ENCODE measurements around the gene LRRC72.
"Not testable (repeated sequence)": the region's sequence is repeated elsewhere in the genome, so short reads cannot be mapped to it uniquely, and the experiment has no call there.

Gene LRRC72

DNA sequence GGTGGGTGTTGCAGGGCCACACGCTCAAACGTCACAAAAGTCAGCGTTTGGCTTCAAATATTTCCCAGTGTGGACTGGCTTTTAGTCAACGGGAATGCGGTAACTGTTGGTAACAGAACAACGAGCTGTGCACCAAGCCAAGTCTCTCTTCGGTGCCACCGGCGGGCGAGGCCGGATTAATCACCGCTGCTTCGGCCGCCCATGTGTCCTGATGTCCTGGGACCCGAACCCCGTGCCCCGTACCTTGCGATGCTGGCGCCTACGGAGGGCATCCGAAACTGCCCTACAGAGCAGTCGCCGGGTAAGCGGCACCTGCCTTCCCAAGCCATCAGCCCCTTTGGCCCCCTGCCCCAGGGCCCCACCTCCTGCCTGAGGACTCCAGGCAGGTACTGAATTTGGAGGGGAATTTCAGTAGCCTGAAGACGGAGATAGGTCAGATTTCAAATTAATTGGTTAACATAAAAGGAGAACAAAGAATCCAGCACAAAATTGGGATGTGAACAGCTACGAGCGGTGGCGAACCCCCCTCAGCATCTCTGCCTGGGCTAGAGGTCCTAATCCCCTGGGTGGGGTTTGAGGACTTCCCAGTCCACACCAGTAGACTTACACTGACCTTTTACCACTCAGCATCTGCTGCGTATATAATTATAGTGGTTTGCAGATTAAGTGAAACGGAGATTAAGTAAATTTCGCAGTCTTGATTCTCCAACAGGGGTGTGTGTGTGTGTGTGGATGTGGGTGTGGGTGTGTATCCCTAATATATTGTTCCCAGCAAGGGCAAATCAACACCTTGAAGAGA is at the start of gene LRRC72:
TSS of gene LRRC72 (plus strand) at position 84 of the 799 bp plus-strand sequence. CDS start at position 212, 128 bp downstream.
- no peak for DNase-seq

DNA sequence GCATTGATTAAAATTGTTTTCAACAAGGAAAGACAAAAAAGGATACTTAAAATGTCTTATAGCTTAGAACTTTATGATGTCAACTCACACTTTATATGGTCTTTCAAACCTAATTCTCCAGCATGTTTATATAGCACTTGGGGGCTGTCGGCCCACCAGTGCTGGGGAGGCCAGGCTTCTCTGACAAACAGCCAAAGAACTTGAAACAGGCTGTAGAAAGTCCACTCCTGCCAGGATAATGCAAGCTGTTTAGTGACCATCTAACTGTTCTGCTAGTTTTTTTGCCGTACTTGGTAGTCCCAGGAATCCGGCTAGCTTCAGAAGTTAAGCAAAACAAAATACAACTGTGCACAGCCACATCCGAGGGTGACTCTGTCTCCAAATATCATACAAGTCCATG is 47.5 kb upstream of the LRRC72 start:
- no peak for DNase-seq

DNA sequence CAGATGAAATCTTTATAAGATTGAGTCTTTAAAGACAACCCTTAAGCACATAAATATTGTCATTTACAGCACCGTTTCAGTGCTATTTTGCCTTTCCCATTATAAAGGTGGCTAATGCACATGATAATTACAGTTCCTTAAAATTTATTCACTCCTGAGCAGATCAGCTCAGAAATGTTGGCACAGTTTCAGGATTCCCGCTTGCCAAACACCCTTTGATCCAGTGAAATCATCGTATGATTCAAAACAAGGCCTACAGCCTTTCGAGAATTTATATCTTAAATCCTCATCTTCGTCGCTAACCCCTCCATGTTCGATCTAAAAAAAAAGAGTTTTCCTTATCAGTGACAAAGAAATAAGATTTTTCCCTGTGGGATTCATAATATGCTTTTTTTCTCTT is 47.0 kb upstream of the LRRC72 start:
- no peak for DNase-seq

DNA sequence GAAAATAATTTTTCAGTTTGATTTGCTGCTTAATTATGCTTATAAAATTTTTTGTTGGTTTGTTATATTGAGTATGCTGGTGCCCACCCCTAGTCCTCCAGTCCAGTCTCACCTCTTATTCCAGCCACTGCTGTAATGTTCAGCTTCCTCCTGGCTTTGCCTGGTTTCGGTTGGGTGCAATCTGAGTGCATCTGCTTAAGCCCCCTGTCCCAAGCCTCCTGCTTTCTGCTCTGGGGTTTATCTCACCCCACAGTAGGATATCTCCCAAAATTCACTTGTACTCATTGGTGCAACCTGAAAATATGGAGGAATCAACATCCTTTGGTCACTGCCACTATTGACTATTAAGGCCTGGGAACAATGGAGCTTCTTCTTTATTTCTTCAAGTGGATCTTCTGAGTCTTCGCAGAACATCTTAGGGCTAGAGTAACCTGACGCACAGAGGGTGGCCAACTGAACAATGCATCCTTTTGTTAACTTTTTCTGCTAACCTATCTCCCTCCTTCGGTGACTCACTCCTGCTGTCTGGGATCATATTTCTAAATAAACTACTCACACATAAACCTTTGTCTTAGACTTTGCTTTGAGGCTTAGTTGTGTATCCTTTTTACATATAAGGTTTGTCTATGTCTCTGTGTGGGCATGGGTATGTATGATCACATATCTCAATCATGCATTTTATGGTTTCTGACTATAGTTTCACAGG is 42.0 kb upstream of the LRRC72 start:
- DNase-seq: no peak

DNA sequence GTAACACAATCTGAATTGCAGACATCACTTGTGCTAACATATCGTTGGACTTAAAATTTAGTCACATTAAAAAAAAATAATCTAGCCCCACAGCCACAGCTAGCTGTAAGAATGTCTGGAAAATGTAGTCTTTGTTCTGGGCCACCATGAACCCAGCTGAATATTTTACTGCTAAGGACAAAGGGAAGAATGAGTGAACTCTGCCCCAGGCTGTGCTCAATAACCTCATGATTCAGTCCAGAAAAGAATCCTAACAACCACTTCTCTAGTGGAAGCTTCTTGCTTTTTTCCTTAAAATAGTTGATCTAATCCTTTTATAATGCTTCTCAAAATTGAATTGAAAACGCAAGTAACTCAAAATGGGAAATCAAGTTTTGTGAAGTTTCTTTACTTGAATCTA is 35.5 kb upstream of the LRRC72 start:
- DNase-seq: no peak

DNA sequence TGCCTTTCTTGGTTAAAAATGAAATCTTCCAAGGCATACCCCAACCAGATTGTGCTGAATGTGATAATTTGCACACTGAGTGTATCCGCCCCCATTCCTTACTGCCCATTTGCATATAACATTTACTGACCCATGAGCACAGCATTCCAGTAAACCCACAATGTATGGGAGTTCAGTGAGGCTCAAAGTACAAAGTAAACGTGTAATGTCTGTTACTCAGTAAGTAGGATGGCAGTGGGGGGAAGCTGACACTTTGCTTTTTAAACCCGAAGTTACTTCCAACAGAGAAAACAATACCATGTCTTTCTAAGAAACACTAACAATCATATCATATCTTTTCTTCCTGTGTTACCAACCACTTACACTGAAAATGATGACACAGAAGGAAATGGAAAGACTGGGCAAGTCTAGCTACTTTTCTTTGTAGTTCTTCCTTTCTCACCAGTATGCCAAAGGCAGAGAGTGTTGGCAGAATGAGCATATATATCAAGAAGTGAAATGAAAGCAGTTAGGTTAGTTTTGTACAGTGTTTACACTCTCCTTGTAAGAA is 34.0 kb upstream of the LRRC72 start:
- no peak for DNase-seq

DNA sequence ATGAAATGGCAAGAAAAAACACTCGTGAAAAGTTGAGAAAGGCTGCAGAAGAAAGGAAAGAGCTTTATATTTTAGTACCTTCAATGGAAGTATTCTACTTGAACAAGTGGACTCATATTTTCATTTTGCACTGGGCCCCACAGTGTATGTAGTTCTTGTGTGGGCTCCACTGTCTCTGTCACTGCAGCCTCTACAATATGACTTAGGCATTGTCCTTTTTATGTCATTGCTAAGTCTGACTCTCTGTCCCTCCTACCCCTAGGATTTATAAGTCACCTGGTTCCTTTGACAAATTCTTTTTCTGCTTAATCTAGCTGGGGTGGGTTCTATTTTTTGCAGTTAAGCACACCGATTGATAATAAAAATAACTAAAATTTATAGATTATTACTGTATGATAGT is 33.4 kb upstream of the LRRC72 start:
- DNase-seq: no peak

DNA sequence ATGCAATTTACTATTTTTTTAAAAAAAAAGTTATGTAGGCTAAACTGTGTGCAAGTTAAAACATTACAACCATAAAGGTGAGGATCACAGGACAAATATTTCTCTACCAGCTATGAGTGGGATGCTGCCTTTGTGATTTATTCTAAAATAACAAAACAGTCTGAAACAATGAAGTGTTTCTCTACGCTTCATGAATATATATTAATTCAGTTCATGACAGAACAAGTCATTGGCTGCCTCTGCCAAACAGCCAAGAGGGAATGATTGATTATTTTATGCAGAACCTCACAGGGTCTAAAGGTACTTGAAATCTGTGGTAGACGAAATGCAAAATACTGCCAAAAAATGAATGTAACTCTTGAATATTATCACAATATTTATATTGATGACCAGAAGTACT is 32.1 kb upstream of the LRRC72 start:
- DNase-seq: no peak

DNA sequence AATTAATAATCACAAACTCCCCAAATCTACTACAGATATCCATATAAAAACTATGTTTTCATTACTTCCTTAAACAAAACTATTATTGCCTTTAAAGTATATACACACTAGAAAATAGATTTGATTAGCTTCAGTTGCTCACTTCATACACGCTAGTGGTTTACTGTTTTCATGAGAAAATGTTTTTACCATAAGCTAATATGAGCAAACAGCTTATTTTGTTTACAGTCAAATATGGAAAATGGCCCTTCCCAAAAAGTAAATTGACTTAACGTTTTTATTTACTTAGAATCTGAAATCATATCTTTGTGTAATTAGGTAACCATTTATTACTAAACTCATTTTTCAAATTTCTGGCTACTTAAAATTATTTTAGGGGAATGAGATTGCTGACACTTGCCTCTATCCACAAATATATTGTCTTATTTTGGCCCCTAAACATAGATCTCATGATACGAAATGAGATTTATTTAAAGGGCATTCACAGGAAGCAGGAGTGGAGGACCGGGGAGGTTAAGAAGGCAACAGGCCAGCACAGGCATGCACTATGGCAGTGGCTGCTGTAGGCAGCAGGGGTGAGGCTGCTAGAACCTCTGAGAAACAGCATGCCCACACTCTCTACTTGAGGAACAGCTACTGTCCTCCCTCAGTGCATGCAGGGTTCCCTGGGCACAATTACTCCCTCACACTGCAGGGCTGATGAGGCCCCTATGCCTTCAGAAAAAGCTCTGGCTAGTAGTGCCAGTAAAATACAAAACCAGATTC is 31.5 kb upstream of the LRRC72 start:
- DNase-seq: no peak

DNA sequence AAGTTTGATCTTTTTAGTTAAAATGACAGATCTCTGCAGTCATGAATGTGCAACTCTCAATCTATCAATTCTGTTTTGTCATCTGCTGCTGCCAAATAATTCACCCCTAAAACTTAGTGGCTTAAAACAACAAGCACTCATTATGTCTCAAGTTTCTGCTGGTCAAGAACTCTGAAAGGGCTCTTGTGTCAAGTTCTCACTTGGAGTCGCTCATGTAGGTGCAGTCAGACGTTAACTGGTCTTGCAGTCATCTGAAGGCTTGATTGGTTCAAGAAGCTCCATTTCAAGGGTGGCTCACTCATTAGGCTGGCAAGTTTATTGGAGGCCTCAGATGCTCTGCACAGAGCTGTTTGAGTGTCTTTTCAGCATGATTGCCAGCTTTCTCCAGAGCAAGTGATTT is 28.5 kb upstream of the LRRC72 start:
- DNase-seq: no peak

DNA sequence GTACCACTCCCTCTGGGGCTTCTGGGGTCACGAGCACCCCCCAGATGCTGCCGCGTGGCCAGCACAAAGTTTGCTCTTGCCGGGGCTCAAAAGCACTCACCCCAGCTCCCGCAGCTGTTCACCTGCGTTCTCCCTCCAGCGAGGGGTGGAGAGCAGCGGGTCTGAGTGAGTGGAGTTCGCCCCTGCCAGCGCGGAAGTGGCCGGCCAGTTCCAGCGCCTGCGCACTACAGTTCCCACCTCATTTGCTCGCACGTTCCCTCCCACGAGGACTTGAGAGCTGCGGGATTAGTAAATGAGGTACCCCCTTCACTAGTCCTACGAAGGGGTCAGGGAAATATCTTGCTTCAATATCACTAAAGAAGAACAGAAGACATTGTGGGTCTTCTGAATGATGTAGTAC is 24.3 kb upstream of the LRRC72 start:
- DNase-seq: no peak

DNA sequence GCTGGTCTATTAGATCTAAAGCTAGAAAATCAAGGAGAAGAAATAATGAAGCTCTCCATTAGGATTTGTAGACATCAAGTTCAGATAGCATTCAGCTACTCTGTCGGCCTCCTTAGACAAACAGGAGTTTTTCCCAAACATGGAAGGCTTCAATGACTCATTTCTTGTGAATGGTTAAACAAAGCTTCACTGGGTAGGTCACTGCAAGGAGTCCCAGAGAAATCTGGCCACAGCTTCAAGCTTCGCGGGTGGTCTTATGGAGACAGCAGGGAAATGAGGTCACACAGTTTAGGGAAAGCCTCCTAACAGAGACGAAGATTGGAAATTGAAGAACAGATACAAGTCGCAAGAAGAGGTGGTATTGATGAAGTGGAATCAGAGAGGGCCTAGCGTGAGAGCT is 22.6 kb upstream of the LRRC72 start:
- DNase-seq: no peak

DNA sequence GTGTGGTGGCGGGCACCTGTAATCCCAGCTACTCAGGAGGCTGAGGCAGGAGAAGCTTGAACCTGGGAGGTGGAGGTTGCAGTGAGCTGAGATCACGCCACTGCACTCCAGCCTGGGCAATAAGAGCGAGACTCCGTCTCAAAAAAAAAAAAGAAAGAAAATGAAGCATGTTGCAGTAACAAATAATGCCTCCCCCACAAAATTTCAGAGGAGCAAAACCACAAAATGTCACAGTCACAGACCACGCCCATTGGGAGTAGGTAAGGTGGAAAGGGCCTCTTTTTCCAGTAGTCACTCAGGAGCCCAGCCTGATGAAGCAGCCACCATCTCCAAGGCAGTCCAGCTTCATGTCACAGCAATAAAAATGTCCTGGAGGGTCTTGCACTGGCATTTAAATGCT is 20.2 kb upstream of the LRRC72 start:
- DNase-seq: not testable (repeated sequence)

DNA sequence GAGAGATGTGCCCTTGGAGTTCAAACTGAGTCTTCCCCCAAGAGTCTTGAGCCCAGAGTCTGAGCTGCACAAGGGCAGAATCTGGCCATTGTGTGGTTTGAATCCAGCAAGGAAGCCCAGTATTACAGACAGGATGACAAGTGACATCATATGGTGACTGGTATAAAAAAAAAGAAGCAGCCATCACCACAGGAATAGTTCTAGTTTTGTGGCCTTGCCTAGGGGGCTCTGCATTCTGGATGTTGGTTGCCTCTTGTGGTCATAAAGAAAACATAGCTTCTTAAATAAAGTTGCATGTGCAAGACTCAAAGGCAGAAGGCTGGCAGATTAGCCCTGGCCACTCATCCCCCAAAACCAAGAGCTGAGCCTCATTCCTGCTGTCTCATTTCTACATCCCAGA is 16.8 kb upstream of the LRRC72 start:
- no peak for DNase-seq

DNA sequence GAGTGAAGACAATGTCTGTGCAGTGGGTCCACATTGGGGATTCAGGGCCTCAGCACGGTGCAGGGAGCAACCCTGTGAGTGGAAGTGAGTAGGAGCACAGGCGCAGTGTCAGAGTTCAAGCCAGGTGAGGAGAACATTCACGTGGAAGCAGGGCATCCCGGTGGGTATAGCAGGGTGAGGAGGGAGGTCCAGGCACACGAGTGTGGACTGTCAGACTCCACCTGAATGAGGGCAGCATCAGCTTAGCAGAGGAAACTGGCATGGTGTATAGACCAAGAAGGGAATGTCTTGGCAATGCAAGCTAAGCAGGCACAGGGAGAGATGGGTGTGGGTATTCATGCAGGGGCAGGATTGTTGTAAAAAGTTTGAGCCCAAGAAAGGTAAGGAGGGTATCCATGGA is 15.3 kb upstream of the LRRC72 start:
- no peak for DNase-seq

DNA sequence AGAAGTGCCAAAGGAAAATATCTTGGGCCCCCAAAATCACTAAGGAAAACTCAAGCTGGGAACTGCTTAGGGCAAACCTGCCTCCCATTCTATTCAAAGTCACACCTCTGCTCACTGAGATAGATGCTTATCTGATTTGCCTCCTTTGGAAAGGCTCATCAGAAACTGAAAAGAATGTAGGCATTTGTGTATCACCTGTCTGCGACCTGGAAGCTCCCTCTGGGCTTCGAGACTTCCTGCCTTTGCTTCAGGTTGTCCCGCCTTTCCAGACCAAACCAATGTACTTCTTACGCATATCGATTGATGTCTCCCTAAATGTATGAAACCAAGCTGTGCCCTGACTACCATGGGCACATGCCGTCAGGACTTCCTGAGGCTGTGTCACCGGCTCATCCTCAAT is 14.5 kb upstream of the LRRC72 start:
- DNase-seq: no peak

DNA sequence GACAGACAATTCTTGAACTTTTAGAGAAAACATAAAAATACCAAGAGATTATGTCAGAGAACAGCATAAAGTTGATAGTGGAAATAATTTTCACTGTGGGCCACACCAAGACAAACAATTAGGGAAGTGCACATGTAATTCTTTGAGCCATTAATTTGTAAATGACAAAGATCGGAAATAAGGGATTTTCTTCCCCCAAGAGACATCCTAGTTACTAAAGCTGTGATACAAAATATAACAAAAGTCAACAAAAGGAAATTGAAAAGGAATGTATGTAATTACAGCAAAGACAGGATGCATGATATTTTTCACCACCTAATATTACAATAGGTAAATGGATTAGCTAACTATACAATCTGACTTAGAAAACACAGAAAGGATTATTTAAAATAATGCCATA is 12.4 kb upstream of the LRRC72 start:
- no peak for DNase-seq

DNA sequence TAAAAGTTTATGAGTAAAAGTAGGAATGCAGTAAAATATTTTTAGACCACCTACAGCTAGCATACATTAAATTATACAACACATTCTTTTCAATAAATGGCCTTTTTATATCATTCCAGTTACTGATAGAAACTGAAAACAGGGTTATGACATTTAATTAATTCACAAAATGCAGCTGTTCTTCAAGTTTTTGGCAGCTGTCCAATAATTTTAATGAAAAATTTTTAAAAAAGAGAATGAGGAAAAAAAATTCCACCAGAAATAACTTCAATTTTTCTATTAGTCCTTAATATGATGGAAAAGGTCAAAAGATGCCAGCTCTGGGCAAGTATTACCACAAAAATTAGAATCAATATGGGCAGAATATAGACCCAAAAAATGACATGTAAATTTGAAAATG is 11.9 kb upstream of the LRRC72 start:
- DNase-seq: no peak

DNA sequence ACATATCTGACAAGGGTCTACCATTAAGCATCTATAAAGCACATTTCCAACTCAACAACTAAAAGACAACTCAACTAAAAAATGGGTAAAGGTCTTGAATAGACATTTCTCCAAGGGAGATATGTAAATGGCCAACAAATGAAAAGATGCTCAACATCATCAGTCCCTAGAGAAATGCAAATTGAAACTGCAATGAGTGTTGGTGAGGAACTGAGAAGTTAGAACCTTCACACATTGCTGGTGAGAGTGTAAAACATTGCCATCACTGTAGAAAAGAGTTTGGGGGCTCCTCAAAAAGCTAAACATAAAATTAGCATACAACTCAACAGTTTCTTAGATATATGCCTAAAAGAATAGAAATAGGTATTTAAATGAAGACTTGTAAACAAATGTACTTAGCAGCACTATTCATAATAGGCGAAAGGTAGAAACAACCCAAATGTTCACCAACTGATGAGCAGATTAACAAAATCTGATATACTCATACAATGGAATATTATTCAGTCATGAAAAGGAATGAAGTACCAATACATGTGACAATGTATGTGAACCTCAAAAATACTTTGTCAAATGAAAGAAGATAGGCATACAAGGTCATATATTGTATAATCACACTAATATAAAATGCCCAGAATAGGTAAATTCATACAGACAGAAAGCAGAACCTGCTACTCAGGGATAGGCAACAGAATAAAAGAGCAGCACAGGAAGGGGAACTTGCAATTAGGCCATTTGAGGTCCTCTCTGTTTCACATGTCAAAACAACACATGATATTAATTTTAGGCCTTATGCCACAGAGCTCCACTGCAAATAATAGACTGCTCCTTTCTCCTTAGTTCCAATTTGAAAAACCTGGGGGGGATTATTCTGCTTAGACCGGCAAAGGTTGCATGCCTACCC is 10.6 kb upstream of the LRRC72 start:
- DNase-seq: no peak

DNA sequence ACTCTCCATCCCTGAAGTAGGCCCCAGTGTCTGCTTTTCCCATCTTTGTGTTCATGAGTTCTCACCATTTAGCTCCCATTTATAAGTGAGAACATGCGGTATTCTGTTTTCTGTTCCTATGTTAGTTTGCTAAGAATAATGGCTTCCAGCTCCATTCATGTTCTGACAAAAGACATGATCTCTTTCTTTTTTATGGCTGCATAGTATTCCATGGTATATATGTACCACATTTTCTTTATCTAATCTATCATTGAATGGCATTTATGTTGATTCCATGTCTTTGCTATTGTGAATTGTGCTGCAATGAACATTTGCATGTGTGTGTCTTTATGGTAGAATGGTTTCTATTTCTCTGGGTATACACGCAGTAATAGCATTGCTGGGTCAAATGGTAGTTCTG is 6.6 kb upstream of the LRRC72 start:
- DNase-seq: not testable (repeated sequence)

DNA sequence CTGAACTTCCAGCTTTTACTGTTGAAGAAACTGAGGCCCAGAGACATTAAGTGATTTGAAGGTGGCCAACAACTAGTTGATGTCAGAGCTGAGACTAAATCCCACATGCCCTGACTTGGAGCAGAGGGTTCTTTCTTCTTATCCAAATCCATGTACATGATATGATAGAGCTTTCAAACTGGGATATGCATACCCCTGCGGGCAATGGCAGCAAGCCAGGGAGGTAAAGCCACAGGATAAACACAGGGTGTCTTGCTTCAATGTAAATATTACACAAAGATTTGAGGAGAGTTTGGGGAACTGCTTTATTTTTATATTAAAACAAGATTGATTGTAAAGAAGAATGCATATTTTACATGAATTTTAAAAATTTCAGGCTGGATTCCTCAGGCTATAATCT is 2.3 kb upstream of the LRRC72 start:
- DNase-seq: no peak

DNA sequence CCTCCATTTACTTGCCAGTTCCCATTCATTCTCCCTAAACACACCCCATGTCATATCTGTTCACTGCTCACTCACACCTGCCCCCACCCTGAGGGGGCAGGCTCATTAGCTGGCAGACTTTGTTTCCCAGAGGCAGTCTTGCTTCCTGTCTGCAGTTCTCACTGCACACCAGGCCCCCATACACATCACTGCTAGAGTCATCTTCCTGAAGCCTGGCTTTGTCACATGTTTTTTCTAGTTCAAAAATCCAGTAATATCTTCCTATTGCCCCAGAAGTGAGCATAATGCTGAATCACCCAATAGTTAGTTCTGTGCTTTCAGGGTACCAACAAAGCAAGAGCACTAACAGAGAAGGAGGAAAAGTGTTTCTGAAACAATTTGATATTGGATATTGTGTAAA is 1.9 kb downstream of the LRRC72 start:
- DNase-seq: no peak

DNA sequence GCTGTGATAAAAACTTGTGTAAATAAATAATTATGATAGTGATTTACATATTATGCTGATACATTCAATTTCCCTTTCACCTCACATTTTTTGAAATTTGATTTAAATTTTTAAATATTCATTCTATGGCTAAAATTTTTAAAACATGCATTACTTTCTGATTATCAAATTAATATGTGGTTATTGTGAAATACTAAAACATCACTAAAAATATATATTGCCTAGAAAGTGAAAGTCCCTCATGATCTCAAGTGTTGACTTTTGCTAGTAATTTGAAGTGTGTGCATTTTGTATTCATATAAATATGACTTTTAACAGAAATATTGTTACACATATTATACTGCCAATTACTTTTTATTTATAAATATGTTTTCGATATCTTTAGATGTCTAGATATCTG is 3.1 kb downstream of the LRRC72 start:
- no peak for DNase-seq

Data from NCI-H774 (cell line).